ENCODE data around the gene AOAH. TPM values are rescaled to one million over a fixed set of nuclear protein-coding genes. Genes with fewer than 3 reads are reported as not detected.

The AOAH gene
- total and polyA plus RNA-seq, 2 experiments from 2014 or later: not detected

- 9% methylated on average over 4 of the region's 4 CpGs for WGBS, 2 experiments (ENCODE audit: low coverage in 1 of 2, low lambda C conversion rate in 2 of 2, missing lambda C conversion rate in 2 of 2)
- no peaks in the 10 kb centered on the region for H3K79me2 ChIP-seq (ENCODE audit: insufficient read depth)
- no peak overlapping the region for H3K27ac ChIP-seq
- no peak overlapping the region for H2AFZ ChIP-seq
- no peaks in the 10 kb centered on the region for H3F3A ChIP-seq (ENCODE audit: insufficient read depth)
- no peaks in the 10 kb centered on the region for H4K20me1 ChIP-seq (ENCODE audit: insufficient read depth)
- H3K4me3 ChIP-seq: no peak overlapping the region
- no peaks in the 10 kb centered on the region for H3K4me1 ChIP-seq (ENCODE audit: insufficient read depth)
- in situ Hi-C loops (cut with MboI): no loop called here
- peaks cover 5% of the 10 kb centered on the region for H3K27me3 ChIP-seq (replicated peaks; ENCODE audit: insufficient read depth)
- H3K9ac ChIP-seq: no peak overlapping the region
- no peaks in the 10 kb centered on the region for H3K9me2 ChIP-seq (ENCODE audit: insufficient read depth)
- H3K9me3 ChIP-seq (ENCODE audit: low read depth): no peaks in the 10 kb centered on the region
- no peak overlapping the region for H3K4me2 ChIP-seq (ENCODE audit: unreplicated experiment)
- no peaks in the 10 kb centered on the region for H3K36me3 ChIP-seq (ENCODE audit: low read depth)
- no peak for TF ChIP-seq EZH2 (IDR thresholded peaks at IDR 0.05; ENCODE audit: insufficient read depth, poor library complexity, severe bottlenecking)
- no peak for TF ChIP-seq EZH2phosphoT487 (IDR thresholded peaks at IDR 0.05; ENCODE audit: insufficient read depth, low read depth)
- no peak for DNase-seq
Observed at GRCh38 chr7:36690041-36690440, 34.3 kb downstream of the AOAH start.

- H3F3A ChIP-seq (ENCODE audit: insufficient read depth): no peaks in the 10 kb centered on the region
- 54 to 63% methylated on average over 5 of the region's 5 CpGs for WGBS, 2 experiments (ENCODE audit: low coverage in 1 of 2, low lambda C conversion rate in 2 of 2, missing lambda C conversion rate in 2 of 2)
- no peak overlapping the region for H3K27ac ChIP-seq
- no peaks in the 10 kb centered on the region for H3K4me1 ChIP-seq (ENCODE audit: insufficient read depth)
- H3K27me3 ChIP-seq (replicated peaks; ENCODE audit: insufficient read depth): peaks cover 5% of the 10 kb centered on the region
- no peak overlapping the region for H3K9ac ChIP-seq
- DNase-seq: no peak
- H2AFZ ChIP-seq: no peak overlapping the region
- H3K4me3 ChIP-seq: no peak overlapping the region
- no peak for TF ChIP-seq EZH2 (IDR thresholded peaks at IDR 0.05; ENCODE audit: insufficient read depth, poor library complexity, severe bottlenecking)
- TF ChIP-seq EZH2phosphoT487 (IDR thresholded peaks at IDR 0.05; ENCODE audit: insufficient read depth, low read depth): no peak
- H3K9me3 ChIP-seq (ENCODE audit: low read depth): no peaks in the 10 kb centered on the region
- H3K9me2 ChIP-seq (ENCODE audit: insufficient read depth): no peaks in the 10 kb centered on the region
- no peaks in the 10 kb centered on the region for H3K79me2 ChIP-seq (ENCODE audit: insufficient read depth)
- in situ Hi-C loops (cut with MboI): no loop called here
- H4K20me1 ChIP-seq (ENCODE audit: insufficient read depth): no peaks in the 10 kb centered on the region
- H3K36me3 ChIP-seq (ENCODE audit: low read depth): no peaks in the 10 kb centered on the region
- H3K4me2 ChIP-seq (ENCODE audit: unreplicated experiment): no peak overlapping the region
Observed at GRCh38 chr7:36686499-36686898, 37.8 kb downstream of the AOAH start.

- H3K9ac ChIP-seq: no peak overlapping the region
- no peak for DNase-seq
- in situ Hi-C loops (cut with MboI): no loop called here
- H3K27ac ChIP-seq: no peak overlapping the region
- no peaks in the 10 kb centered on the region for H4K20me1 ChIP-seq (ENCODE audit: insufficient read depth)
- no peak overlapping the region for H3K4me3 ChIP-seq
- no peaks in the 10 kb centered on the region for H3K79me2 ChIP-seq (ENCODE audit: insufficient read depth)
- no peak for TF ChIP-seq EZH2phosphoT487 (IDR thresholded peaks at IDR 0.05; ENCODE audit: insufficient read depth, low read depth)
- no peak for TF ChIP-seq EZH2 (IDR thresholded peaks at IDR 0.05; ENCODE audit: insufficient read depth, poor library complexity, severe bottlenecking)
- H3K9me3 ChIP-seq (ENCODE audit: low read depth): no peaks in the 10 kb centered on the region
- H3K4me2 ChIP-seq (ENCODE audit: unreplicated experiment): no peak overlapping the region
- 81 to 84% methylated on average over 3 of the region's 3 CpGs for WGBS, 2 experiments (ENCODE audit: low coverage in 1 of 2, low lambda C conversion rate in 2 of 2, missing lambda C conversion rate in 2 of 2)
- H3F3A ChIP-seq (ENCODE audit: insufficient read depth): no peaks in the 10 kb centered on the region
- no peaks in the 10 kb centered on the region; the same call in 1 of the 2 replicates for H3K27me3 ChIP-seq (replicated peaks; ENCODE audit: insufficient read depth)
- no peak overlapping the region for H2AFZ ChIP-seq
- no peaks in the 10 kb centered on the region for H3K36me3 ChIP-seq (ENCODE audit: low read depth)
- H3K9me2 ChIP-seq (ENCODE audit: insufficient read depth): no peaks in the 10 kb centered on the region
- H3K4me1 ChIP-seq (ENCODE audit: insufficient read depth): no peaks in the 10 kb centered on the region
Observed at GRCh38 chr7:36684954-36685353, 39.3 kb downstream of the AOAH start.

- no peaks in the 10 kb centered on the region for H3K9me3 ChIP-seq (ENCODE audit: low read depth)
- no peak overlapping the region for H3K4me2 ChIP-seq (ENCODE audit: unreplicated experiment)
- in situ Hi-C loops (cut with MboI): no loop called here
- H3K79me2 ChIP-seq (ENCODE audit: insufficient read depth): no peaks in the 10 kb centered on the region
- no peaks in the 10 kb centered on the region for H3K36me3 ChIP-seq (ENCODE audit: low read depth)
- no peak overlapping the region for H3K4me3 ChIP-seq
- H3K27ac ChIP-seq: no peak overlapping the region
- H3F3A ChIP-seq (ENCODE audit: insufficient read depth): no peaks in the 10 kb centered on the region
- TF ChIP-seq EZH2phosphoT487 (IDR thresholded peaks at IDR 0.05; ENCODE audit: insufficient read depth, low read depth) (no peak), EZH2 (IDR thresholded peaks at IDR 0.05; ENCODE audit: insufficient read depth, poor library complexity, severe bottlenecking) (no peak)
- DNase-seq: no peak
- H3K9me2 ChIP-seq (ENCODE audit: insufficient read depth): no peaks in the 10 kb centered on the region
- no peaks in the 10 kb centered on the region for H4K20me1 ChIP-seq (ENCODE audit: insufficient read depth)
- H3K9ac ChIP-seq: no peak overlapping the region
- H3K4me1 ChIP-seq (ENCODE audit: insufficient read depth): no peaks in the 10 kb centered on the region
- H3K27me3 ChIP-seq (replicated peaks; ENCODE audit: insufficient read depth): no peaks in the 10 kb centered on the region
- WGBS, 2 experiments (ENCODE audit: low coverage in 1 of 2, low lambda C conversion rate in 2 of 2, missing lambda C conversion rate in 2 of 2): 46 to 51% methylated on average over 4 of the region's 4 CpGs
- H2AFZ ChIP-seq: no peak overlapping the region
Observed at GRCh38 chr7:36683695-36684357, 40.5 kb downstream of the AOAH start.

Data from GM23248 (cell line).